Activated T-cell treated with anti-CD3 and anti-CD28 coated beads for 1 hour (primary cell): Measurements from ENCODE around the gene RNF214.
"Not testable (repeated sequence)": the region's sequence is repeated elsewhere in the genome, so short reads cannot be mapped to it uniquely, and the experiment has no call there.

Experiments
- DNase-seq: peaks from one replicate; pipeline ENCODE4 v3.0.0-alpha.2; 2020; ENCODE audit warnings: low read depth

RNF214 gene

DNA sequence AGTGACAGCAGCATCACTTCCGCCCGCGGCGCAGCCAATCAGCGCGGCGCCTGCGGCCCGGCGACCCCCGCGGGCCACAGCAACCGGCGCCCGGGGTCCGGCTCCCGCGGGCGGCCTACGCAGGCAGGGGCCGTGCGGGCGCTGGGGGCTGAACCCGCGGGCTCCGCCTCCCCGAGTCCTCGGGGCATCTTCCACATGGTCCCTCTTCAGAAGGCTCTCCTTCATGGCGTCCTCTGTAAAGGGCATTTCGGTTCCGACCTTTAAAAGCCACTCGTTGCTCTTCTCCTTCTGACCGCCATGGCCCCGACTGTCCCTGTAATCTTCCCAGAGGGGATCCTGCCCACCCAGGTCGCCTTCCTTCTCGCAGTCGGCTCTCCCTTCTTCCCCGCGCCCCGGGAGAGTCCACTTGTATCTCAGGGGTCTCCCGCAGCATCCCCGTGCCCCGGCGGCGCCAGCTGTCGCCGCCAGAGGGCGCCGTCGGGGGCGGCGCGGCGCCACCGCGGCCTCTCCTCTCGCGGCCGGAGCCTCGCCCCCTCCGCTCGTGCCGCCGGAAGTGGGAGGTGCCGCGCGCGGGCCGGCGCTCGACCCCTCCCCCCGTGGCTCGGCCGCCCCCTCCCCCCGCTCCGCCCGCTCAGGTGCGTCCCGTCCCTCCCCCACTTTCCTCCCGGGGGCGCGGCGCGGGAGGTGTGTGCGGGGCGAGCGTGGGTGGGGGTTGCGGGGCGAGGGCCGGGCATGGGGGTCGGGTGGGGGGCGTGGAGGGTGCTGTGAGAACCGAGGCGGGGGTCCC lies at the start of gene RNF214:
Gene RNF214, plus strand, starts transcription at position 580 of the 787 bp plus-strand sequence. CDS start 1,602 bp downstream, outside the sequence.
- DNase-seq: peak; percentile 59

GRCh38 chr11:117183178-117183577 lies 49.3 kb upstream of the RNF214 start:
- DNase-seq: not testable (repeated sequence)

DNA sequence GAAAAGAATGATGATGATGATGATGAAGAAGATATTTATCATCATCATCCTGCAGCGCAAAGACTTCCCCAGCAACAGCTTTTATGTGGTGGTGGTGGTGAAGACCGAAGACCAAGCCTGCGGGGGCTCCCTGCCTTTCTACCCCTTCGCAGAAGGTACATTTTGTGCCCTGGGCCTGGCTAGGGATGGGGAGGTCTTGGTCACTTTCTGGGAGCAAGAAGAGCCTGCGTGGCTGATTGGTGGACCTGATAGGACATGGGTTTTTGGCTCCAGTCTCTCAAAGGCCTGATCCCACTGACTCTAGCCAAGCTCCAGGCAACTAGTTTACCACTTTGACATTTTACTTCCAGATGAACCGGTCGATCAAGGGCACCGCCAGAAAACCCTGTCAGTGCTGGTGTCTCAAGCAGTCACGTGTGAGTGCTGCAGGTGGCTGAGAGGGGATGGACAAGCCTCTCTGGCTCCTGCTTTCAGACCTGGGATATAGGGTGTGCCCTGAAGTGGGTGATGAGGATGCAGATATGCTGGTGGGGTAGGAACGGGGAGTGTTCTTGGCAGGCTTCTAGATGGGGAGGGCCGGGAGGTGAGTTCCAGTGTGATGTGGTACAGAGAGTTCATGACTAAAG lies 48.6 kb upstream of the RNF214 start:
- no peak for DNase-seq

- DNase-seq: no peak
Observed at GRCh38 chr11:117185736-117186430, 46.6 kb upstream of the RNF214 start.

DNA sequence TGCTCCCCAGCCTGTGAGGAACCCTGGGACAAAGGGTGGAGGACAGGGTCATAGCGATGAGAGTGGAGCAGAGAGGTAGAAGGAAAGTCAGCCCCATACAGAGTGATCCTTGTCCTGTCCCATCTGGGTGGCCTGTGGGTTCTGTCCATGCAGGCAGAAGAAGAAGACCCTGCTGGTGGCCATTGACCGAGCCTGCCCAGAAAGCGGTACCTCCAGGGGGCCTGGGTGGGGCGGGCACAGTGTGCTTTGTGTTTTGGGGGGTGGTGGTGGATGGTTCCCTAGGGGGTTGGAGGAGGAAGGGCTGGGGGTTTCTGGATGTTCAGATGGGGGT lies 46.1 kb upstream of the RNF214 start:
- no peak for DNase-seq

DNA sequence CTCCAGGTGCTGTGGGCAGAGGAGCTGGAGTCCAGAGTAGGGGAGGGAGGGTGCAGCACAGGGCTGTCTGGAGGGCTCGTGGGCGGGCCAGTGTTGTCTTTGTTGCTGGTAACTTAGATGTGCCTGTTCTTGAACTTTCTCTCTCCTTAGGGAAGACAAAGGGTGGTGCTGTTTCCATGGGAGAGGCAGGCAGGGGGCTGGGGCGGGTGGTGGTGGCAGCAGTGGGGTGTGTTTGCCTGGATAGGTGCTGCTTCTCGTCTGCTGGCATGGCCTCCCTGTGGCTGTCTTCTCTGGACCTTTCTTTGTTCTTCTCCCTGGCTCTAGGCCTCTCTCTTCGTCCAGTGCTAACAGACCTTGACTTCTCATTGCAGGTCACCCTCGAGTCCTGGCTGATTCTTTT lies 45.5 kb upstream of the RNF214 start:
- DNase-seq: no peak

DNA sequence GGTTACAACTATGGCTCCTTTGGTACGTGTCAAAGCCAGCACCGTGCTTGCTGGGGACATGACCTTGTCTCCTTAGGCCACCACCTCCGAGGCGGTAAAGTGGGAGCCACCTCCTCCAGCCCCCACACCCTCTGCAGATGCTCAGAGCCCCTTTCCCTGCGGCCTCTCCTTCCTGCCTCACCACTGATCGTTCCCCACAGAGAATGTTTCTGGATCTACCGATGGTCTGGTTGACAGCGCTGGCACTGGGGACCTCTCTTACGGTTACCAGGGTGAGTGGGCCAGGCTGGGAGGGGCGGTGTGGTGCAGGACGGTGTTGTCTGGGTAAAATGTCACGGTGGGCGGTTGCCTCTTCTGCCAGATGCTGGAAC lies 45.1 kb upstream of the RNF214 start:
- no peak for DNase-seq

DNA sequence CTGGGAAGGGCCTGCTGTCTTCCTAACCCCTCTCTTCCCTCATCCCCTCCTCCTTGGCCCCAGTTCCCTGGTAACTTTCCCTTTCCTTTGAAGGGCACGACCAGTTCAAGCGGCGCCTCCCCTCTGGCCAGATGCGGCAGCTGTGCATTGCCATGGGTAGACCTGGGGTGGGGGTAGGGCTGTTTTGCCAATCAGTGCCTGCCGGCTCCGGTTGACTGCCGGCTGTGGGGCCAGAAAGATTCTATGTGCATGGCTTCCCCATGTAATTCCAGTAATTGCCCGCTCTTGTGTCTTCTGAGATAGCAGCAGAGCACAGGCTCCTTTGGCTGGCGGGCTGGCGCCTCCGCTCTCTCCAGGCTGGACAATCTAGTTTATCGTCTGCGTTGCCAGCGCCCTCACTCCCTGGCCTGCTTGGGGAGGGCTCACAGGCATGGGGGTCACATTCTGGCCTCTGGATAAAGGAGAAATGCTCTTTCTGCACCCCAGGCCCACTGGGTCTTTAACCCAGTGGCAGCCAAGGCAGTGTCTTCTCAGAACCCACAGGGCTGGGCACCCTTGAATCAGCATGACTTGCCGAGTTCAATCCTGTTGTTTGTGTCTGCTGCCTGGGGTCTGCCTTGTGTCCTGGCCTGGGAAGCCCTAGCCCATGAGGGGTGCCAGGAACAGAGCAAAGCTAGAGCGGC lies 44.5 kb upstream of the RNF214 start:
- no peak for DNase-seq

GRCh38 chr11:117188620-117189081 lies 43.8 kb upstream of the RNF214 start:
- no peak for DNase-seq

DNA sequence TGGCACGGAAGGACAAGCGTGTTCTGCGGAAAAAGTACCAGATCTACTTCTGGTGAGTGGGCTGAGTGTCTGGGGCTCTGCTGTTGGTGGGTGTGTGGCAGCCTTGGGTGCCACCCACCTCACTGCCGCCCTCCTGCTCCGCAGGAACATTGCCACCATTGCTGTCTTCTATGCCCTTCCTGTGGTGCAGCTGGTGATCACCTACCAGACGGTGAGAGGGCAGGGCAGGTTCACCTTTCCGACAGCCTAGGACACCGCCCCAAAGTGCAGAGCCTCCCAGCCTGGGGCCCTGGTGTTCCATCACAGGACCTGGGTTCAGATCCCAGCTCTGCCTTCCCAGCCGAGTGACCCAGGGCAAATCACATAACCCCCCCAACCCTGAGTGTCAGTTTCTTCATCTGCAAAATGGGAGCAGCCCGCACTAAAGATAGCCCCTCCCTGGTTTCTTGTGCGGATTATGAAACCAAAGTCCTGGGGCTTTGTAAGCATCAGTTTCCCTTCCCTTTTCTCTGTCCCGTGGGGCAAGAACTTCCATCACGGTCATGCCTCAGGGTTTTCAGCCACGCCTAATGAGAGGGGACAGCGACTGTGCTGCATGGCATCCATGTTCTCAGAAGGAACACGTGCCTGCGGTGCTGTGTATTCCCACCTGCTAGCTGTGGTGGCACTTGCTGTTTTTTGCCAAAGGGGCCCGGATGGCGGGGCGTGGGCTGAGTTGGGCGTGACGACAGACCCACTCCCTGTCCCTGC lies 43.1 kb upstream of the RNF214 start:
- no peak for DNase-seq

DNA sequence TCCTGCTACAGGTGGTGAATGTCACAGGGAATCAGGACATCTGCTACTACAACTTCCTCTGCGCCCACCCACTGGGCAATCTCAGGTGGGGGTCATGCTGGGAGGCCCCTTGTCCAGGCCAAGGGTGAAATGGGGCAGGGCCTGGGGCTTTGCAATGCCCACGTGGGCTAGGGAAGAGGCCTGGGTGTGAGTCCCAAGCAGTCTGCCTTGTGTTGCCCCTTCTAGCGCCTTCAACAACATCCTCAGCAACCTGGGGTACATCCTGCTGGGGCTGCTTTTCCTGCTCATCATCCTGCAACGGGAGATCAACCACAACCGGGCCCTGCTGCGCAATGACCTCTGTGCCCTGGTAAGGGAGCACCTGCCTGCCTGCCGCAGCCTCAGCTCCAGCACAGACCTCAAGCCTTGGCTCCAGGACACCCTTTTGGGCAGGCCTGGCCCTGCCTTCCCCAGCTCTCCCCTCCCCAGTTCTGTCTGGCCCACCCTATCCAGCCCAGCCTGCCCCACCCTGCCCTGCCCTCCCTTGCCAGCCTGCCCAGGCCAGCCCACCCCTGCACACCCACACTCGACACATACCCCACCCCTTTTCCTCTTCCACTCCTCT lies 42.4 kb upstream of the RNF214 start:
- DNase-seq: no peak

- no peak for DNase-seq
Observed at GRCh38 chr11:117191680-117192400, 40.6 kb upstream of the RNF214 start.

DNA sequence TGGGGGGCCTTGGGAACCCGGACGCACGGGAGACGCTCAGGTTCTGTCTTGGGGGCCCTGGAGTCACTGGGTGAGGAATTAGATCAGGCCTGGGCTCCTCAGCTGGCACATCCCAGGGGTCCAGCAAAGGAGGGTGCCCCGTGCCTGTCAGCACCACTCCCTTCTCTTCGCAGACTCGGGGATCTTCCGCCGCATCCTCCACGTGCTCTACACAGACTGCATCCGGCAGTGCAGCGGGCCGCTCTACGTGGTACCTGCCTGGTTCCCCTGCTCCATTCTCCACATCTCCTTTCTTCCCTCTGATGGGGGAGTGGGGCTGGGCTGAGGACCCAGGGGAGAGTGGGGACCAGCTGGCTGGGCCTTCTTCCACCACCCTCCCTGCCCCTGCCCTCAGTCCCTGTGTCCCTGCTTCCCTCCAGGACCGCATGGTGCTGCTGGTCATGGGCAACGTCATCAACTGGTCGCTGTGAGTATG lies 40.0 kb upstream of the RNF214 start:
- no peak for DNase-seq

DNA sequence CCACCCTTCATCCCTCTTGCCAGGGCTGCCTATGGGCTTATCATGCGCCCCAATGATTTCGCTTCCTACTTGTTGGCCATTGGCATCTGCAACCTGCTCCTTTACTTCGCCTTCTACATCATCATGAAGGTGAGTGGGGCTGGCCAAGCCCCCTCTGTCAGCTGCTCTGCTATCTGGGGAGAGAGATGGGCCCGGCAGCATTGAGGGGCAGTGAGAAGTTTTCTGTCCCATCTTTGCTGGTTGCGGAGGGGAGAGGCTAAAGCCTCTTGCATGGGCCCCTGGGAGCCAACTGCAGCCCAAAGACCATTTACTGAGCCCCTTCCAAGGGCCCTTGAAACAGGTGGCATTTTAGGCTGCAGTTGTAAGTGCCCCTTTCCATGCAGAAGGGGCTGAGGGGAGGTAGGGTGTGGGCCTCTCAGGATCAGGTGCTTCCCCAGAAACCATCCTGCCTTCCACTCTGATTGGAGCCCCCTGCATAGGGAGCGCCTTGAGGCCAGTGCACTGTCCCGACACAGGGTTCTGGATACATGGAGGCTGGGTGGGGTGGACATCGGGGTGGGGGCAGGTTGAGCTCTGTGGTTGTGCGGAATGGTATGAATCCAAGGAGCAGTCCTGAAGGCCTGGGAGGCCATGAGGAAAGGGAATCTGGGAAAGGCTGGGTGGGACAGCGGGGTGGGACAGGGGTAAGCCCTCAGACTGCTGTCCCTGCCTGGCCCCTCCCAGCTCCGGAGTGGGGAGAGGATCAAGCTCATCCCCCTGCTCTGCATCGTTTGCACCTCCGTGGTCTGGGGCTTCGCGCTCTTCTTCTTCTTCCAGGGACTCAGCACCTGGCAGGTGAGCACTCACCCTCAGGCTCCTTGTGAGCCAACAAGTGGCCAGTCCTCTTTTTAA lies 39.1 kb upstream of the RNF214 start:
- DNase-seq: no peak

- DNase-seq: no peak
Observed at GRCh38 chr11:117194267-117194666, 38.2 kb upstream of the RNF214 start.

DNA sequence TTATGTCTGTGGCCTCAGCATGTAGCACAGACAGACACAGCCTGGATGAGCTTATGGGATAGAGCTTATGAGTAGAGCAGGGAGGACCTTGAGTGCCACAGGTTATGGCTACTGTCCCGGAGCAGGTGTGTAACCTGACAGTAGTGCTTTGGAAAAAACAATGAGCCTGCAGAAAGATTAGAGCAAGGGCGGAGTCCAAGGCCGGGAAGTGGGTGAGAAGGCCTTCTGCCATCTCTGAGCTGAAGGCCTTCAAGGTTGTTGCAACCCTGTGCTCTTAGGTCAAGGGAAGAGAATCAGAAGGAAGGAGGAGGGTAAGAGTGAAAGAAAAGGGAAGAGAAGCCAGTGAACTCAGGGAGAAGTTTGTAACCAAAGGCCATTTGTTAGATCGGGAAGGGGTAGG lies 37.2 kb upstream of the RNF214 start:
- DNase-seq: no peak

GRCh38 chr11:117195761-117196160 lies 36.7 kb upstream of the RNF214 start:
- no peak for DNase-seq

DNA sequence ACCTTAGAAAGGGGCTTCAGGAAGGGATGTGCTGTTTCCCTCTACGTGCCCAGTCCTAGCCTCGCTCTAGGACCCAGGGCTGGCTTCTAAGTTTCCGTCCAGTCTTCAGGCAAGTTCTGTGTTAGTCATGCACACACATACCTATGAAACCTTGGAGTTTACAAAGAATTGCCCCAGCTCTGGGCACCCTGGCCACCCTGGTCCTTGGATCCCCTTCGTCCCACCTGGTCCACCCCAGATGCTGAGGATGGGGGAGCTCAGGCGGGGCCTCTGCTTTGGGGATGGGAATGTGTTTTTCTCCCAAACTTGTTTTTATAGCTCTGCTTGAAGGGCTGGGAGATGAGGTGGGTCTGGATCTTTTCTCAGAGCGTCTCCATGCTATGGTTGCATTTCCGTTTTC lies 35.5 kb upstream of the RNF214 start:
- DNase-seq: no peak
